Ishikawa (cell line): ENCODE measurements around the gene SSTR1.

Source experiments
- CEBPB ChIP-seq: IDR thresholded peaks from 2 replicates; pipeline ENCODE4 v1.6.1; 2012
- CREB1 ChIP-seq: IDR thresholded peaks from 2 replicates; pipeline ENCODE4 v1.6.1; 2012; ENCODE audit warnings: low read depth
- EGR1 ChIP-seq: IDR thresholded peaks from 2 replicates; pipeline ENCODE4 v1.6.1; 2012
- EP300 ChIP-seq: IDR thresholded peaks from 2 replicates; pipeline ENCODE4 v1.6.1; 2012; ENCODE audit warnings: borderline replicate concordance
- FOXM1 ChIP-seq: IDR thresholded peaks from 2 replicates; pipeline ENCODE4 v1.6.1; 2012; ENCODE audit warnings: low read depth, borderline replicate concordance
- NFIC ChIP-seq: IDR thresholded peaks from 2 replicates; pipeline ENCODE4 v1.6.1; 2012
- RAD21 ChIP-seq: IDR thresholded peaks from 2 replicates; pipeline ENCODE4 v1.6.1; 2012; ENCODE audit warnings: low read depth
- TAF1 ChIP-seq: IDR thresholded peaks from 2 replicates; pipeline ENCODE4 v1.6.1; 2012; ENCODE audit warnings: low read depth, mild to moderate bottlenecking
- TCF12 ChIP-seq: IDR thresholded peaks from 2 replicates; pipeline ENCODE4 v1.6.1; 2012; ENCODE audit warnings: low read depth
- TEAD4 ChIP-seq: IDR thresholded peaks from 2 replicates; pipeline ENCODE4 v1.6.1; 2012
- YY1 ChIP-seq: IDR thresholded peaks from 2 replicates; pipeline ENCODE4 v1.6.1; 2012; ENCODE audit warnings: low read depth
- ZBTB7A ChIP-seq: IDR thresholded peaks from 2 replicates; pipeline ENCODE4 v1.6.1; 2012; ENCODE audit warnings: low read depth
- TF ChIP-seq, protein P1 (sequence below): IDR thresholded peaks from 2 replicates; pipeline ENCODE4 v1.6.1; 2012; ENCODE audit warnings: low read depth, mild to moderate bottlenecking
- TF ChIP-seq, protein P2 (sequence below): IDR thresholded peaks from 2 replicates; pipeline ENCODE4 v1.6.1; 2012
- TF ChIP-seq, protein P3 (sequence below): IDR thresholded peaks from 2 replicates; pipeline ENCODE4 v1.6.1; 2012

Gene SSTR1

DNA sequence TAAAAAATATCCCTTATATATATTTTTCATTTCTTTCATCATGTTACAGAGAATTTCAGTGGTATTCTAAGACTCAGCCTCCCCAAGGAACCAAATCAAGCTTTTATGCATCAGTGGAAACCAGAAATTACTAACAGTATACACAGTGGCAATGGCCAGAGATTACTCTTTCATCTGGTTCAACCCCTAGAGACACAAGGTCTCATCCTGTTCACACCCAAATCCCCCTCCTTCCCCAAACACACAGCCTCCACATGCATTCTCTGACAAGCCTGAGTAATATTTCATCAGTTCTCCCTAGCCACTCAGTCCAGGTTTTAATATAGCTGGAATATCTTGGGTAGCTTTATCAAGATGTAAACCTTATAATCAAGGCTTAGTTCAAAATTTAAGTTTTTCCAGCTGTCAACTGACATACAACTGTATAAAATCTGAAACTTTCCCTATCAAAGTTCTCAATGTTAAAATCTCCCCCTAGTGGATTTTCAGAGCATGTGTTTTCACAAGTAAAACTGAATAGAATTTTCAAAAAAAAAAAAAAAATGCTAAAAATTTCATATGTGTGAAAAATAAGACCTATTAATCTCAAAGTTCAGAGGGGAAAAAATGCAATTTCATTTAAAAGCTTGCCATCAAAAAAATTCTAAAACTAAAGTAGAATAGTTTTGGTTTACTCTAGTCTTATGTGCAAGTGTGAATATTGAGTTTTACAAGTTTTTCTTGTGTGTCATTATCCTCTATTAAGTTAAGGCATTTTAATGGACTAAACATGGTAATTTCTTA is 10.5 kb upstream of the SSTR1 start:
- TF ChIP-seq CEBPB (no peak), RAD21 (peak; percentile 25; the same call in 1 of the 2 replicates)

DNA sequence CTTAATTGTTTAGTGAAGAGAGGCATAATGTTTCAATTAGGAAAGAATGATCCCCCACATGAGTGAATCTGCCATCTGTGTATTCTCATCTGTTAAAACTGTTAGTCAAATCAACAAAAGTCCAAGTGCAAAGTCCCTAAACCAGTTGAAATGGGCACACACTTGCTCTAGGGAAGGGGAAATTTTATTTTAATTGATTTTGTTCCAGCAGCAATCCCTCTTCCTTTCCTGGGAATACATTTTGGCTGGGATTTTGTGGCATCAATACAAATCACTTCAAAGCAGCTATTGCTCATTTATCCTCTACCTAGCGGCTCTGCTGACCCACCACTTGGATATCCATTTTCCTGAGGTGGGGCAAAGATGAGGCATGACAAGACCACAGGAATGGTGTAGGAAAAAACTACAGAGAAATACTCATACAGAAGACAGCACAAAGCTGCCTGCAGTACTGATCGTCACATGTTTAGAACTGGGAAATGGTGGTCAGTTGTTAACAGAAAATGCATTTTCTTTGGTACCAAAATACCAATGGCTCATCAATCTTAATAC is 9.8 kb upstream of the SSTR1 start:
- TF ChIP-seq EGR1 (no peak), NFIC (no peak), CEBPB (no peak), ZBTB7A (no peak), TEAD4 (no peak)

DNA sequence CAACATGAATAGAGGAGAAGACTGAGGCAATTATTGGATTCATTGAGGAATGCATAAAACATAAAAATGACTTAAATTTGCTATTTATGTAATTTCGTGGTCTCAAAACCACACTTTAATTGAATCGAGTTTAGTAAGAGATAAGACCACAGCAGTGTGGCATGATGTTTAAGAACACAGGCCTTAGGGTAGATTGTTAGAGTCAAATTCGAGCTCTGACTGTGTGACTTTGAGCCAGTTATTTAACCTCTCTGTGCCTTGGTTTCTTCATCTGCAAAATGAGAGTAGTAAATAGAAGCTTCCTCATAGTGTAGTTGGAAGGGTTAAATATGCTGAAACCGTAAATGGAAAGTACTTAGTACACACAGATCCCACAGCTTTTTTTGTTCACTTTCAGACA is 9.3 kb upstream of the SSTR1 start:
- TF ChIP-seq FOXM1: no peak

DNA sequence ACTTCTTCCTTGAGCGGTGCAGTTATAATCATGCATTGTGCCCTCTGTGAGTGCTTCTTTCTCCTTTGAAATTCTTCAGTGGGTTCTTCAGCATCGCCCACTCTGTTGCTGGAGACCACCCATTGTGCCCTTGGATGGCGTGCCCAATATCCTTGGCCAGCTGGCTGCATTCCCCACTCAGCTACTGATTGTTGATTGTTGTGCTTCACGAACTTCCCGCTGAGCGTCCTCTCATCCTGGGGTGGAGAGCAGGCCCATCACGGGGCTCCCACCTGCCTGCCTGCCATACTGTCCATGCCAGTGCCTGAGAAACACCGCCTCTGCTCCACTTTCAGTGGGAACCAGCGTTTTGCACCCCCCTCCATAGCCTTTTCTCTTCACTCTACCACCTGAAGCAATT is 8.6 kb upstream of the SSTR1 start:
- TF ChIP-seq ZBTB7A (no peak), TEAD4 (no peak), TCF12 (no peak), EP300 (no peak), CEBPB (no peak), TAF1 (no peak)
- TF ChIP-seq, protein P1, sequence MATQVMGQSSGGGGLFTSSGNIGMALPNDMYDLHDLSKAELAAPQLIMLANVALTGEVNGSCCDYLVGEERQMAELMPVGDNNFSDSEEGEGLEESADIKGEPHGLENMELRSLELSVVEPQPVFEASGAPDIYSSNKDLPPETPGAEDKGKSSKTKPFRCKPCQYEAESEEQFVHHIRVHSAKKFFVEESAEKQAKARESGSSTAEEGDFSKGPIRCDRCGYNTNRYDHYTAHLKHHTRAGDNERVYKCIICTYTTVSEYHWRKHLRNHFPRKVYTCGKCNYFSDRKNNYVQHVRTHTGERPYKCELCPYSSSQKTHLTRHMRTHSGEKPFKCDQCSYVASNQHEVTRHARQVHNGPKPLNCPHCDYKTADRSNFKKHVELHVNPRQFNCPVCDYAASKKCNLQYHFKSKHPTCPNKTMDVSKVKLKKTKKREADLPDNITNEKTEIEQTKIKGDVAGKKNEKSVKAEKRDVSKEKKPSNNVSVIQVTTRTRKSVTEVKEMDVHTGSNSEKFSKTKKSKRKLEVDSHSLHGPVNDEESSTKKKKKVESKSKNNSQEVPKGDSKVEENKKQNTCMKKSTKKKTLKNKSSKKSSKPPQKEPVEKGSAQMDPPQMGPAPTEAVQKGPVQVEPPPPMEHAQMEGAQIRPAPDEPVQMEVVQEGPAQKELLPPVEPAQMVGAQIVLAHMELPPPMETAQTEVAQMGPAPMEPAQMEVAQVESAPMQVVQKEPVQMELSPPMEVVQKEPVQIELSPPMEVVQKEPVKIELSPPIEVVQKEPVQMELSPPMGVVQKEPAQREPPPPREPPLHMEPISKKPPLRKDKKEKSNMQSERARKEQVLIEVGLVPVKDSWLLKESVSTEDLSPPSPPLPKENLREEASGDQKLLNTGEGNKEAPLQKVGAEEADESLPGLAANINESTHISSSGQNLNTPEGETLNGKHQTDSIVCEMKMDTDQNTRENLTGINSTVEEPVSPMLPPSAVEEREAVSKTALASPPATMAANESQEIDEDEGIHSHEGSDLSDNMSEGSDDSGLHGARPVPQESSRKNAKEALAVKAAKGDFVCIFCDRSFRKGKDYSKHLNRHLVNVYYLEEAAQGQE: no peak
- TF ChIP-seq, protein P2, sequence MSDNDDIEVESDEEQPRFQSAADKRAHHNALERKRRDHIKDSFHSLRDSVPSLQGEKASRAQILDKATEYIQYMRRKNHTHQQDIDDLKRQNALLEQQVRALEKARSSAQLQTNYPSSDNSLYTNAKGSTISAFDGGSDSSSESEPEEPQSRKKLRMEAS: no peak

DNA sequence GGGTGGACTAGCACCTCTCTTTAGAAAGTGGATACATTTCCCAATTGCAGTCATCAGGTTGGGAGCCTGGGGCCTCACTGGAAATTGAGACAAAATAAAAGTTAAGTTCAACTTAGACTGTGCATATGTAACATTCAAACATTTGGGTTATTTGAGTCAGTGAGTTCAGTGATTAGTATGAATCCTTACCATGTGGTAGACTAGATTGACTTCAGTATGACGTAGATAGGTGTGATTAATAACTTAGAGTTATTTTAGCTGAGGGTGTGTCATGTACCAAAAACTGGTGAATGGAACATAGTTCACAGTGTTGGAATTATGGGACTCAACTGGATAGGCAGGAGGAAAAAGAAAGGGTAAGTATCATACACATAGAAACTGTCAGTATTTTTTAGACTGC is 8.0 kb upstream of the SSTR1 start:
- no peak for TF ChIP-seq ZBTB7A

DNA sequence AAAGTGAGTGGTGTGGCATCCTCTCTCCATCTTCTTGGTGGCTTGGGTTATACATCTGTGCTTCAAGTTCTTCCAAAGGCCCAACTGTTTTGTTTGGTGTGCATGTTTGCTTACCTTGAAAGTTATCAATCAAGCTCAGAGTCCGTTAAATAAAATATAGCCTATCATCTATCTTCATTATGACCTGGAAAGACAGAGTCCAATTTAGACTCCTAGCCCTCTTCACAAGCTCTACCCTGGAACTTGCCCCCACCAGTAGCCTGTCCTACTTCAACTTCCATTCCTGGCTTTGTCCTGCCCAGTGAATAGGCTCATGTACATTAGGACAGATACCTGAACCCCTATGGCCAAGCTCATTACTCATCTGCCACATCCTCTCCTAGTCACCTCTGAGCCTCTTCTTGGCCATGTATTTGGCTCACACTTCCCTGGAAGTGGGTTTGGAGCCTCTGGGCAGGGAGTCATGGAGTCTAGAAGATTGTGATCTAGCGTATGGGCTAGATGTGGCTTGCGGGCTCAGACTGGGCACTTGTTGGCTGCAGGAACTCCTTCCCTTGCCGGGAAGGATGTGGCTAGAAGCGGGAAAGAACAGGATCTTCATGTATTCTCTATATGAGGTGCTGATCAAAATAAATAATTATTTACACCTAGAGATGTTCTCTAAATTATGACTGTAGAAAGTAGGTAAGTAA is 6.4 kb upstream of the SSTR1 start:
- TF ChIP-seq TCF12 (no peak), TAF1 (no peak), YY1 (no peak), NFIC (no peak), EGR1 (no peak), CREB1 (no peak), CEBPB (no peak), RAD21 (no peak), TEAD4 (no peak), EP300 (no peak), ZBTB7A (no peak), FOXM1 (no peak)
- TF ChIP-seq, protein P3, sequence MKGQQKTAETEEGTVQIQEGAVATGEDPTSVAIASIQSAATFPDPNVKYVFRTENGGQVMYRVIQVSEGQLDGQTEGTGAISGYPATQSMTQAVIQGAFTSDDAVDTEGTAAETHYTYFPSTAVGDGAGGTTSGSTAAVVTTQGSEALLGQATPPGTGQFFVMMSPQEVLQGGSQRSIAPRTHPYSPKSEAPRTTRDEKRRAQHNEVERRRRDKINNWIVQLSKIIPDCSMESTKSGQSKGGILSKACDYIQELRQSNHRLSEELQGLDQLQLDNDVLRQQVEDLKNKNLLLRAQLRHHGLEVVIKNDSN: no peak
- TF ChIP-seq, protein P1: no peak
- TF ChIP-seq, protein P2: no peak

DNA sequence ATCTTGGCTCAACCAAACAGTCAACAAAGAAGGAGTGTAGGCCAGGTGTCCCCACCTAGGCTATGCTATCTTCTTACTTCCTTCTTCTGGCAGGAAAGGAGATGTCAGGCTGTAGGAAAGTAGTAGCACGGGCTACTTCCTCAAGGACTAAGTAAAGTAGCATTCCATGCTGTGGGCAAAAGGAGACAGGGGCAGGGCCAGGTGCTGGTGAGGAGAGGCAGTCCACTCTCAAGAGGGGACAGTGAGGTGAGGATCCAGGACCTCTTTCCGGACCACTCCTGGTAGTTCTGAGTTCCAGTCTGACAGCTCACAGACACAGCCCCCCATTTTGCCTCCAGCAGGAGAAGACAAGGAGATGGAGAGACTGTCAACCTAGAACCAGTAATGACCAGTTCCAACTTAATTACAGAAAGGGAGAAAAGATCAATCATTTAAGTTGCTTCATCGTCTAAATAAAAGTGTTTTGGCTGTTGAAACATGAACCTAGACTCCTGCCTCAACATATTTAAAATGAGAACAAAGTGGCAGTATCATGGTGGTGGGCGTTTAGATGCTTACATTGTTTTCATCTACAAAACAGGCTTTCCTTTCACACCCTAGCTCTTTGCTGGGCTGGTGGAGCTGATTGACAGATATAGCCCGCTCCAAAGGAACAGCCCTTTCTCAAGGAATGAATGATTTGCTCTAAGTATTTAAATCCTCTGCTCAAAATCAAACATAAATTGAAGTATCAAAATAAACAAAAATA is 5.1 kb upstream of the SSTR1 start:
- TF ChIP-seq CEBPB: no peak
- TF ChIP-seq, protein P2: no peak
